GM11168 (cell line): ENCODE results near the gene ADORA2B.

Experiments
- in situ Hi-C: fragments of 300-500 bp; cut with MboI; formaldehyde crosslinking; loops from one replicate; pipeline ENCODE4 v1.12.0; 2022; ENCODE audit warnings: low sequenced_read_pairs; ENCODE audit not compliant: unreplicated experiment

The ADORA2B gene

GRCh38 chr17:15977894-15978293 is 33.0 kb downstream of the ADORA2B start:
- in situ Hi-C loops = loop anchor here (25.0 kb wide), 2 partner anchors 291 to 716 kb away; partner anchors contain the start of genes PMP22, TRIM16 and ZNF286A

- in situ Hi-C loops = loop anchor here (25.0 kb wide), 2 partner anchors 291 to 716 kb away; partner anchors contain the start of genes PMP22, TRIM16 and ZNF286A
These were observed 33.7 kb downstream of the ADORA2B start for GRCh38 chr17:15978606-15979005.

- in situ Hi-C loops = loop anchor here (25.0 kb wide), 2 partner anchors 292 to 717 kb away; partner anchors contain the start of genes PMP22, TRIM16 and ZNF286A
These were observed 34.1 kb downstream of the ADORA2B start for GRCh38 chr17:15979013-15979412.

GRCh38 chr17:15981208-15981607 is 36.3 kb downstream of the ADORA2B start:
- in situ Hi-C loops = loop anchor here (25.0 kb wide), 2 partner anchors 294 to 719 kb away; partner anchors contain the start of genes PMP22, TRIM16 and ZNF286A

GRCh38 chr17:15981646-15982580 is 37.0 kb downstream of the ADORA2B start:
- in situ Hi-C loops = loop anchor here (25.0 kb wide), 2 partner anchors 295 to 720 kb away; partner anchors contain the start of genes PMP22, TRIM16 and ZNF286A

GRCh38 chr17:15996322-15996721 is 51.4 kb downstream of the ADORA2B start:
- in situ Hi-C loops = loop anchor here (5.0 to 25.0 kb wide), 3 partner anchors 164 to 734 kb away; partner anchors contain the start of genes PMP22, TRIM16 and ZNF286A

GRCh38 chr17:15998031-15998562 is 53.2 kb downstream of the ADORA2B start:
- in situ Hi-C loops = loop anchor here (5.0 to 25.0 kb wide), 3 partner anchors 166 to 736 kb away; partner anchors contain the start of genes PMP22, TRIM16 and ZNF286A

- in situ Hi-C loops = loop anchor here (5.0 to 25.0 kb wide), 3 partner anchors 167 to 737 kb away; partner anchors contain the start of genes PMP22, TRIM16 and ZNF286A
These were observed 54.4 kb downstream of the ADORA2B start, which contains the start of the genes TTC19 and ZSWIM7 for GRCh38 chr17:15999141-15999973. TTC19 (plus strand) TSS chr17:15999824; CDS start chr17:15999849, 25 bp downstream. ZSWIM7 (minus strand) TSS chr17:15999704; CDS start chr17:15999594, 110 bp downstream.

GRCh38 chr17:15999974-16000827 is 55.3 kb downstream of the ADORA2B start:
- in situ Hi-C loops = loop anchor here (5.0 to 25.0 kb wide), 3 partner anchors 168 to 738 kb away; partner anchors contain the start of genes PMP22, TRIM16 and ZNF286A

GRCh38 chr17:16001226-16001897 is 56.4 kb downstream of the ADORA2B start:
- in situ Hi-C loops = no loop called here

- in situ Hi-C loops = no loop called here
These were observed 57.9 kb downstream of the ADORA2B start for GRCh38 chr17:16002708-16003260.

GRCh38 chr17:16003841-16004240 is 58.9 kb downstream of the ADORA2B start:
- in situ Hi-C loops = no loop called here

- in situ Hi-C loops = no loop called here
These were observed 60.7 kb downstream of the ADORA2B start for GRCh38 chr17:16005636-16006035.

GRCh38 chr17:16007439-16007838 is 62.5 kb downstream of the ADORA2B start:
- in situ Hi-C loops = no loop called here

GRCh38 chr17:16013943-16014407 is 69.0 kb downstream of the ADORA2B start:
- in situ Hi-C loops = no loop called here

GRCh38 chr17:16019347-16019746 is 74.4 kb downstream of the ADORA2B start:
- in situ Hi-C loops = no loop called here

GRCh38 chr17:16023881-16024280 is 79.0 kb downstream of the ADORA2B start:
- in situ Hi-C loops = no loop called here

- in situ Hi-C loops = no loop called here
These were observed 80.3 kb downstream of the ADORA2B start for GRCh38 chr17:16025202-16025601.
